Epithelial cell of proximal tubule (primary cell): ENCODE data around the gene PLEKHG4. TPM values are rescaled to one million over a fixed set of nuclear protein-coding genes. Genes with fewer than 3 reads are reported as not detected.

Experiments
- DNase-seq: peaks from one replicate; pipeline ENCODE4 v3.0.0-alpha.2; 2011; ENCODE audit warnings: low read depth
- H3K4me3 ChIP-seq: 2 replicates; pipeline ENCODE4 v1.5.1; 2011; ENCODE audit warnings: low read depth, mild to moderate bottlenecking, low read length
- total RNA-seq: library from RNA; depleted of rRNA; stranded (reverse); fragments of >200 nt; gene quantifications from 2 replicates; pipeline ENCODE4 v1.2.3, GENCODE V29; 2015
- TF ChIP-seq, protein P1 (sequence below): conservative IDR thresholded peaks from 2 replicates; pipeline ENCODE4 v1.5.1; 2012; ENCODE audit warnings: low read depth, mild to moderate bottlenecking, low read length

Gene PLEKHG4
- total RNA-seq, 1 donor from 2014 or later, result 10.2 TPM

GRCh38 chr16:67302970-67303369 lies 23.6 kb downstream of the PLEKHG4 start:
- no peak overlapping the region for H3K4me3 ChIP-seq
- DNase-seq, result no peak
- TF ChIP-seq, protein P1, sequence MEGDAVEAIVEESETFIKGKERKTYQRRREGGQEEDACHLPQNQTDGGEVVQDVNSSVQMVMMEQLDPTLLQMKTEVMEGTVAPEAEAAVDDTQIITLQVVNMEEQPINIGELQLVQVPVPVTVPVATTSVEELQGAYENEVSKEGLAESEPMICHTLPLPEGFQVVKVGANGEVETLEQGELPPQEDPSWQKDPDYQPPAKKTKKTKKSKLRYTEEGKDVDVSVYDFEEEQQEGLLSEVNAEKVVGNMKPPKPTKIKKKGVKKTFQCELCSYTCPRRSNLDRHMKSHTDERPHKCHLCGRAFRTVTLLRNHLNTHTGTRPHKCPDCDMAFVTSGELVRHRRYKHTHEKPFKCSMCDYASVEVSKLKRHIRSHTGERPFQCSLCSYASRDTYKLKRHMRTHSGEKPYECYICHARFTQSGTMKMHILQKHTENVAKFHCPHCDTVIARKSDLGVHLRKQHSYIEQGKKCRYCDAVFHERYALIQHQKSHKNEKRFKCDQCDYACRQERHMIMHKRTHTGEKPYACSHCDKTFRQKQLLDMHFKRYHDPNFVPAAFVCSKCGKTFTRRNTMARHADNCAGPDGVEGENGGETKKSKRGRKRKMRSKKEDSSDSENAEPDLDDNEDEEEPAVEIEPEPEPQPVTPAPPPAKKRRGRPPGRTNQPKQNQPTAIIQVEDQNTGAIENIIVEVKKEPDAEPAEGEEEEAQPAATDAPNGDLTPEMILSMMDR, result no peak

DNA sequence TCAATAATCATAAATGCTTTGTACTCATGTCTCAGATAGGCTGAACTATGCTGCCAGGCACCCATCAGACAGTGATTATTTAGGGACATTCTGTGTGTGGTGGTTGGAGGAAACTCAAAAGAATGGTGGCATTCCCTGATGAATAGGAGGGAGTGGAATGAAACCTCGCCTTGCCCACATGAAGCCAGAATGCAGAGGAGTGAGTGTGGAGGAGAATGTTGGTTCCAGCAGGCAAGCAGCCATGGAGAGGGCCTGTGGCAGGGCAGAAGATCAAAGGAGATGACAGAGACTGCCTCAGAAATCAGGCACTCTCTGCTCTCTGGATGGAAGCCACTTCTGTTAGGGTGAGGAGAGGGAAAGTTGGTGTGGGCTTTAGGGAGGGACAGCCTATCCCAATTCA lies 24.7 kb downstream of the PLEKHG4 start:
- H3K4me3 ChIP-seq, result no peak overlapping the region
- TF ChIP-seq, protein P1, result no peak
- no peak for DNase-seq

DNA sequence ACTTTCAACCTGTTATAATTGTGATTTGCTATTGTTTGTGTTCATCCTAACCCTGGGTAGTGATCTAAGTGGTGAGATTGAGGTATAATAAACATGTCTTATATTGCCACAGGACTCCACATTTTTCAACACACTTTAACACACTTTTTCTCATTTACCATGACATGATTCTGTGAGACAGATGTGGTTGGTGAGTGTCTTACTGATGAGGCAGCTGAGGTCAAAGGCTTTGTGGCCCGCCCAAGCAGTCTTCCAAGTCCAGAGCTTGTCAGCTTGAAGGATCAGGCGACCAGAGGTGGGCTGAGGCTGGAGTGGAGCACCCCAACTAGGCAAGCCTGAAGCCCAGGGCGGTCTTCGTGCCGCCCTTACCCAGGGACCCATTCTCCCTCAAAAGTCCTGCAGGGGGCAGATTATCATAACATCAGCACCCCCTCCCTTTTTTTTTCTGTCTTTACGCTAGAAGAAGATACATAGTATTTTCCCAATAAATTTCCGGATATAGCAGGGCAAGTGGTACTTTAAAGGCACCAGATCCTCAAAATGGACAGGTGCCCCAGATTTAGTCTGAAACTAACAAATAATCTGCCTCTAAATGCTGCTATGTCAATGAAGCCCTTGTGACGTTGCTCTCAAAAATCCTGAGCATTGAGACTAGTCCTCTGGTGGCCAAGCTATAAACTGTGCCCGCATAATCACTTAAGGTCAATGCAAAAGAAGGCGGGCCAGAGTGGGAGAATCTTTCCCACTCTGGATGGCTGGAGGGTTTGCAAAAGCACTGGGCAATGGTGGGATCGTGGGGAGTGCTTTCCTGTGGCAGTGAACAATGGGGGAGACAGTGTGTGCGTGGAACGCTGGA lies 26.1 kb downstream of the PLEKHG4 start:
- TF ChIP-seq, protein P1, result peak; percentile 9

DNA sequence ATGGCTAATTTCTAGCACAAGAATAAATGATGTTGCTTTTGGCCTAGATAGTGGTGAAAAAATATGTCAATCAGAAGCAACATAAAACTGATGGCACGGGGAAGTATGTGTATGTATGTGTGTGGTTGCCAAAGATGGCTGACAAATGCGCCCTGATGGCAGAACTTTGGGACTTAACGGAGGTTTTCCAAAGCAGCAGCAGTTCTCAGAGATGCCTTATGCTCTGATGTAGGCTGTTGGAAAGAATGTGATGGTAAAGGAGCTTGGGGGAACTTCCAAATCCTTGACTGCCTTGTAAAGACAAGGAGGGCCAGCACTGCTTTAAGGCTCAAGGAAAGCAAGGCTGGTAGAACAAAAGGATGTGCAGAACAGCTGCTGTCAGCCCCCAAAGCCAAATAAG lies 31.2 kb downstream of the PLEKHG4 start:
- H3K4me3 ChIP-seq, result no peak overlapping the region
- no peak for DNase-seq
- TF ChIP-seq, protein P1, result no peak

More for the DNA sequence above, 26.1 kb downstream of the PLEKHG4 start:
- no peak for DNase-seq
- H3K4me3 ChIP-seq, result no peak overlapping the region

GRCh38 chr16:67311607-67312488 lies 32.5 kb downstream of the PLEKHG4 start:
- TF ChIP-seq, protein P1, result no peak
- H3K4me3 ChIP-seq, result no peak overlapping the region
- DNase-seq, result peak; percentile 98

DNA sequence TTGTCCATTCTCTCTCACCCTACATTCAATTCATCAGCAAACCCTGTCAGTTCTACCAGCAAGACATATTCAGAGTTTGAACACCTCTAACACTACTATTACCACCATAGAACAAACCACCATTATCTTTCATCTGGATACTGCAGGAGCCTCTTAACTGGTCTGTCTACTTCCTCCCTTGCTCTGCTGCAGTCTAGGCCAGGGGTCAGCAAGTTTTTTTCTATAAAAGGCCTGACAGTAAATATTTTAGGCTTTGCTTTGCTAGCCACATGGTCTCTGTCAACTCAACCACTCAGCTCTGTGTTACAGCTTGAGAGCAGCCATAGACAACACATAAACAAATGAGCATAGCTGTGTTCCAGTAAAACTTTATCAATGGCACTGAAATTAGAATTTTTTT lies 33.4 kb downstream of the PLEKHG4 start:
- no peak overlapping the region for H3K4me3 ChIP-seq
- TF ChIP-seq, protein P1, result no peak
- no peak for DNase-seq
